ENCODE results near the gene OPCML.

GRCh38 chr11:133212201-133212600 is 320.1 kb downstream of the OPCML start:
- TF ChIP-seq TAF1 (IDR thresholded peaks at IDR 0.05; ENCODE audit: low read depth) = no peak
- TF ChIP-seq SMC3 (conservative IDR thresholded peaks at IDR 0.05; ENCODE audit: poor library complexity) = no peak
